Neural cell (in vitro differentiated cells): ENCODE measurements around the gene EPAS1. TPM values are rescaled to one million over a fixed set of nuclear protein-coding genes. Genes with fewer than 3 reads are reported as not detected.

Experiments
- H2AFZ ChIP-seq: fragments of 200-600, 300-800 bp; sonication (generic), shearing (Covaris generic); 2 replicates; pipeline ENCODE4 v1.6.0; 2014; ENCODE audit warnings: low read depth, mild to moderate bottlenecking, antibody characterized with exemption, low read length, moderate library complexity
- H3F3A ChIP-seq: fragments of 200-600 bp; shearing (Covaris generic); 2 replicates; pipeline ENCODE4 v1.6.1; 2016; ENCODE audit warnings: mild to moderate bottlenecking, moderate library complexity, mixed read lengths, antibody characterized with exemption, low read length; ENCODE audit not compliant: insufficient read depth, poor library complexity, severe bottlenecking
- H3K27ac ChIP-seq: fragments of 200-600, 300-800 bp; sonication (generic), shearing (Covaris generic); 2 replicates; pipeline ENCODE4 v1.5.1; 2014; ENCODE audit warnings: mild to moderate bottlenecking, low read length, moderate library complexity
- H3K27me3 ChIP-seq: fragments of 300-800, 200-600 bp; sonication (generic), shearing (Covaris generic); 2 replicates; pipeline ENCODE4 v1.6.0; 2014; ENCODE audit warnings: mild to moderate bottlenecking, low read depth, low read length, moderate library complexity; ENCODE audit not compliant: insufficient read depth
- H3K36me3 ChIP-seq: fragments of 300-800, 200-600 bp; sonication (generic), shearing (Covaris generic); 2 replicates; pipeline ENCODE4 v1.5.1; 2014; ENCODE audit warnings: mild to moderate bottlenecking, antibody characterized with exemption, low read length, moderate library complexity; ENCODE audit not compliant: insufficient read depth
- H3K4me2 ChIP-seq: fragments of 300-800, 200-600 bp; sonication (generic), shearing (Covaris generic); 2 replicates; pipeline ENCODE4 v1.6.0; 2014; ENCODE audit warnings: mild to moderate bottlenecking, low read length
- H3K4me3 ChIP-seq: fragments of 300-800, 200-600 bp; sonication (generic), shearing (Covaris generic); 2 replicates; pipeline ENCODE4 v1.5.1; 2014; ENCODE audit warnings: mild to moderate bottlenecking, low read length, moderate library complexity
- H3K79me2 ChIP-seq: fragments of 200-600 bp; shearing (Covaris generic); replicated peaks from 2 replicates; pipeline ENCODE4 v1.6.0; 2014; ENCODE audit warnings: mild to moderate bottlenecking, low read length, moderate library complexity; ENCODE audit not compliant: insufficient read depth
- H3K9ac ChIP-seq: fragments of 300-800, 200-600 bp; sonication (generic), shearing (Covaris generic); 2 replicates; pipeline ENCODE4 v1.6.1; 2016; ENCODE audit warnings: mild to moderate bottlenecking, low read length, mixed read lengths
- H3K9me2 ChIP-seq: fragments of 200-600 bp; shearing (Covaris generic); 2 replicates; pipeline ENCODE4 v1.6.1; 2016; ENCODE audit warnings: mild to moderate bottlenecking, low read length, mixed read lengths; ENCODE audit not compliant: insufficient read depth
- H3K9me3 ChIP-seq: fragments of 200-600, 300-800 bp; sonication (generic), shearing (Covaris generic); 2 replicates; pipeline ENCODE4 v1.6.1; 2016; ENCODE audit warnings: mild to moderate bottlenecking, mixed run types, low read length, moderate library complexity, mixed read lengths
- H4K20me1 ChIP-seq: fragments of 200-600 bp; shearing (Covaris generic); 2 replicates; pipeline ENCODE4 v1.6.1; 2016; ENCODE audit warnings: mild to moderate bottlenecking, mixed run types; ENCODE audit not compliant: insufficient read depth
- EP300 ChIP-seq: fragments of 450-650 bp; conservative IDR thresholded peaks from 2 replicates; pipeline ENCODE4 v1.6.1; 2014; ENCODE audit warnings: antibody characterized with exemption, mild to moderate bottlenecking, moderate library complexity; ENCODE audit not compliant: poor library complexity, severe bottlenecking
- EZH2 ChIP-seq: fragments of 200-600, 300-800 bp; shearing (Covaris generic), sonication (generic); IDR thresholded peaks from 2 replicates; pipeline ENCODE4 v1.6.1; 2014; ENCODE audit warnings: antibody characterized with exemption, low read length, borderline replicate concordance, mild to moderate bottlenecking; ENCODE audit not compliant: insufficient read depth, poor library complexity, severe bottlenecking
- MXI1 ChIP-seq: fragments of 450-650 bp; conservative IDR thresholded peaks from 2 replicates; pipeline ENCODE4 v1.6.1; 2014; ENCODE audit warnings: antibody characterized with exemption, mild to moderate bottlenecking; ENCODE audit not compliant: poor library complexity, severe bottlenecking
- POLR2AphosphoS5 ChIP-seq: IDR thresholded peaks from 2 replicates; pipeline ENCODE4 v1.6.1; 2012
- RAD21 ChIP-seq: fragments of 450-650 bp; conservative IDR thresholded peaks from 2 replicates; pipeline ENCODE4 v1.6.1; 2014; ENCODE audit warnings: antibody characterized with exemption, mild to moderate bottlenecking, moderate library complexity
- SMC3 ChIP-seq: fragments of 450-650 bp; conservative IDR thresholded peaks from 2 replicates; pipeline ENCODE4 v1.6.1; 2014; ENCODE audit warnings: antibody characterized with exemption, mild to moderate bottlenecking, moderate library complexity; ENCODE audit not compliant: poor library complexity
- TAF1 ChIP-seq: IDR thresholded peaks from 2 replicates; pipeline ENCODE4 v1.6.1; 2012; ENCODE audit warnings: low read depth
- polyA plus RNA-seq: library from polyadenylated mRNA; depleted of rRNA; stranded (reverse); fragments of >200 nt; gene quantifications from 2 replicates; pipeline ENCODE4 v1.2.3, GENCODE V29; 2014
- TF ChIP-seq, protein P1 (sequence below): IDR thresholded peaks from 2 replicates; pipeline ENCODE4 v1.6.1; 2012; ENCODE audit warnings: borderline replicate concordance
- TF ChIP-seq, protein P2 (sequence below): fragments of 450-650 bp; IDR thresholded peaks from 2 replicates; pipeline ENCODE4 v1.5.1; 2014; ENCODE audit warnings: antibody characterized with exemption, mild to moderate bottlenecking, moderate library complexity; ENCODE audit not compliant: poor library complexity, severe bottlenecking

The EPAS1 gene
- polyA plus RNA-seq, 1 donor from 2014 or later: not detected

DNA sequence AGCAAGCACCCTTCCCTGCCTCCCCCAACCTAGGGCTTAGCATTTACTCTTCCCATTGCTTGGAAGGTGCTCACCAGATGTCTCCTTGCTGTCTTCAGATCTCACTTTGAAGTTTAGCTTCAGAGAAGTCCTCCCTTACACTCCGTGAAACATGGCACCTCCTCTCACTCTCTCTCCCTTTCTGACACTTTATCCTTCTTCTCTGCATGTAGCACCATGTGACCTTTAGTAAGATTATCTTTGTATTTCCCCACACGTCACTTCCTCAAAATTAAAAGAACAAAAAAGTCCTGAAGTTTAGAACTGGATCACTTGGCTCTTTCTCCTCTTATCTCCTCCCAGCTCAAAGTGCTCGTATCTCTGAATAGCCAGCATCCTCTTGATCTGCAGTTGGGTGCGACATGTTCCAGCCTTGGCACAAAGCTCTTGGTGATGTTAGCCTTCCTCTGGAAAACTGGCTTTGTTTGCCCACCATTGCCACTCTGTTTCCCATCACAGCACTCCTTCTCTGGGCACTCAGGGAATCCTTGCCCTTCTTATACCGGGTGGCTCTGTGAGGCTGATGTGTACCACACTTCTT, 40.6 kb upstream of the EPAS1 start:
- no peaks in the 10 kb centered on the region for H3K9me3 ChIP-seq
- TF ChIP-seq POLR2AphosphoS5: no peak
- TF ChIP-seq, protein P1, sequence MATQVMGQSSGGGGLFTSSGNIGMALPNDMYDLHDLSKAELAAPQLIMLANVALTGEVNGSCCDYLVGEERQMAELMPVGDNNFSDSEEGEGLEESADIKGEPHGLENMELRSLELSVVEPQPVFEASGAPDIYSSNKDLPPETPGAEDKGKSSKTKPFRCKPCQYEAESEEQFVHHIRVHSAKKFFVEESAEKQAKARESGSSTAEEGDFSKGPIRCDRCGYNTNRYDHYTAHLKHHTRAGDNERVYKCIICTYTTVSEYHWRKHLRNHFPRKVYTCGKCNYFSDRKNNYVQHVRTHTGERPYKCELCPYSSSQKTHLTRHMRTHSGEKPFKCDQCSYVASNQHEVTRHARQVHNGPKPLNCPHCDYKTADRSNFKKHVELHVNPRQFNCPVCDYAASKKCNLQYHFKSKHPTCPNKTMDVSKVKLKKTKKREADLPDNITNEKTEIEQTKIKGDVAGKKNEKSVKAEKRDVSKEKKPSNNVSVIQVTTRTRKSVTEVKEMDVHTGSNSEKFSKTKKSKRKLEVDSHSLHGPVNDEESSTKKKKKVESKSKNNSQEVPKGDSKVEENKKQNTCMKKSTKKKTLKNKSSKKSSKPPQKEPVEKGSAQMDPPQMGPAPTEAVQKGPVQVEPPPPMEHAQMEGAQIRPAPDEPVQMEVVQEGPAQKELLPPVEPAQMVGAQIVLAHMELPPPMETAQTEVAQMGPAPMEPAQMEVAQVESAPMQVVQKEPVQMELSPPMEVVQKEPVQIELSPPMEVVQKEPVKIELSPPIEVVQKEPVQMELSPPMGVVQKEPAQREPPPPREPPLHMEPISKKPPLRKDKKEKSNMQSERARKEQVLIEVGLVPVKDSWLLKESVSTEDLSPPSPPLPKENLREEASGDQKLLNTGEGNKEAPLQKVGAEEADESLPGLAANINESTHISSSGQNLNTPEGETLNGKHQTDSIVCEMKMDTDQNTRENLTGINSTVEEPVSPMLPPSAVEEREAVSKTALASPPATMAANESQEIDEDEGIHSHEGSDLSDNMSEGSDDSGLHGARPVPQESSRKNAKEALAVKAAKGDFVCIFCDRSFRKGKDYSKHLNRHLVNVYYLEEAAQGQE: no peak
- TF ChIP-seq MXI1: no peak
- TF ChIP-seq SMC3: no peak
- TF ChIP-seq TAF1: no peak
- no peak for TF ChIP-seq EZH2
- TF ChIP-seq, protein P2, sequence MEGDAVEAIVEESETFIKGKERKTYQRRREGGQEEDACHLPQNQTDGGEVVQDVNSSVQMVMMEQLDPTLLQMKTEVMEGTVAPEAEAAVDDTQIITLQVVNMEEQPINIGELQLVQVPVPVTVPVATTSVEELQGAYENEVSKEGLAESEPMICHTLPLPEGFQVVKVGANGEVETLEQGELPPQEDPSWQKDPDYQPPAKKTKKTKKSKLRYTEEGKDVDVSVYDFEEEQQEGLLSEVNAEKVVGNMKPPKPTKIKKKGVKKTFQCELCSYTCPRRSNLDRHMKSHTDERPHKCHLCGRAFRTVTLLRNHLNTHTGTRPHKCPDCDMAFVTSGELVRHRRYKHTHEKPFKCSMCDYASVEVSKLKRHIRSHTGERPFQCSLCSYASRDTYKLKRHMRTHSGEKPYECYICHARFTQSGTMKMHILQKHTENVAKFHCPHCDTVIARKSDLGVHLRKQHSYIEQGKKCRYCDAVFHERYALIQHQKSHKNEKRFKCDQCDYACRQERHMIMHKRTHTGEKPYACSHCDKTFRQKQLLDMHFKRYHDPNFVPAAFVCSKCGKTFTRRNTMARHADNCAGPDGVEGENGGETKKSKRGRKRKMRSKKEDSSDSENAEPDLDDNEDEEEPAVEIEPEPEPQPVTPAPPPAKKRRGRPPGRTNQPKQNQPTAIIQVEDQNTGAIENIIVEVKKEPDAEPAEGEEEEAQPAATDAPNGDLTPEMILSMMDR: no peak
- TF ChIP-seq RAD21: no peak
- TF ChIP-seq EP300: no peak
- H3K9me2 ChIP-seq: no peaks in the 10 kb centered on the region
- no peaks in the 10 kb centered on the region for H3K79me2 ChIP-seq
- H3K36me3 ChIP-seq: no peaks in the 10 kb centered on the region
- H3K27ac ChIP-seq: no peak overlapping the region
- H3K9ac ChIP-seq: no peak overlapping the region
- no peak overlapping the region for H2AFZ ChIP-seq
- H3K4me2 ChIP-seq: no peak overlapping the region
- no peaks in the 10 kb centered on the region for H3K27me3 ChIP-seq
- H4K20me1 ChIP-seq: no peaks in the 10 kb centered on the region
- no peak overlapping the region for H3K4me3 ChIP-seq
- H3F3A ChIP-seq: no peaks in the 10 kb centered on the region

DNA sequence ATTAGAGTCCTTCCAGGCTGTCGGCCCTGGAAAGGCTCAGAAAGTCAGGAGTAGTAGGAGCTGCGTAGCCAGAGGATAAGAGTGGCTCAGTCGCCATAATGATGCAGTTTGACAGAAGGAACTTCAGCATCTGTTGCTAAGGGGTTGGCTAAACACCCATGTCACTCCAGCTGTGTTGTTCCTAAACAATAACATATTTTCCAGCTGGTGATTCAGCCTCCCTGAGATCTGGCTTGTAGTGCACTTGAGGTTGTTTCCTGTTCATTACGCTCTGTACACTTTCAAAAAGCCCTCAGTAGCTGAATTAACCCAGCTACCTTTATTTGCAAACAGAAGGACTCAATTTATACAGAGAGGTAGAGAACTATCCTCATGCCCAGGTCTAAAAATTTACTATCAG, 39.7 kb upstream of the EPAS1 start:
- no peaks in the 10 kb centered on the region for H3K9me3 ChIP-seq
- H3K9ac ChIP-seq: no peak overlapping the region
- H4K20me1 ChIP-seq: no peaks in the 10 kb centered on the region
- no peaks in the 10 kb centered on the region for H3K79me2 ChIP-seq
- H3K9me2 ChIP-seq: no peaks in the 10 kb centered on the region
- H3K4me3 ChIP-seq: no peak overlapping the region
- H3F3A ChIP-seq: no peaks in the 10 kb centered on the region
- TF ChIP-seq POLR2AphosphoS5 (no peak), TAF1 (no peak), MXI1 (no peak), RAD21 (no peak), SMC3 (no peak), EZH2 (no peak), EP300 (no peak)
- TF ChIP-seq, protein P2: no peak
- TF ChIP-seq, protein P1: no peak
- H3K27ac ChIP-seq: no peak overlapping the region
- H3K36me3 ChIP-seq: no peaks in the 10 kb centered on the region
- no peak overlapping the region for H3K4me2 ChIP-seq
- H2AFZ ChIP-seq: no peak overlapping the region
- no peaks in the 10 kb centered on the region for H3K27me3 ChIP-seq
